HG02840 (cell line): Measurements from ENCODE around the gene TTC9B.
"Not testable (repeated sequence)": the region's sequence is repeated elsewhere in the genome, so short reads cannot be mapped to it uniquely, and the experiment has no call there.

Experiments used
- ATAC-seq: cut with Tn5 transposase; IDR thresholded peaks from one replicate; pipeline ENCODE4 v1.9.1; 2021; ENCODE audit warnings: mild to moderate bottlenecking, moderate library complexity, moderate number of reproducible peaks; ENCODE audit not compliant: unreplicated experiment, low FRiP score

Gene TTC9B

GRCh38 chr19:40234429-40235237 lies 16.4 kb upstream of the TTC9B start:
- ATAC-seq = no peak

- no peak for ATAC-seq
These were observed 15.7 kb upstream of the TTC9B start for GRCh38 chr19:40233811-40234389.

- ATAC-seq = no peak
These were observed 15.0 kb upstream of the TTC9B start for GRCh38 chr19:40232949-40233810.

GRCh38 chr19:40232479-40232878 lies 14.3 kb upstream of the TTC9B start:
- no peak for ATAC-seq

- no peak for ATAC-seq
These were observed 13.6 kb upstream of the TTC9B start for GRCh38 chr19:40231544-40232424.

- ATAC-seq = no peak
These were observed 12.9 kb upstream of the TTC9B start for GRCh38 chr19:40231057-40231456.

- ATAC-seq = no peak
These were observed 11.8 kb upstream of the TTC9B start for GRCh38 chr19:40229926-40230417.

GRCh38 chr19:40229484-40229883 lies 11.3 kb upstream of the TTC9B start:
- ATAC-seq = no peak

GRCh38 chr19:40228863-40229262 lies 10.7 kb upstream of the TTC9B start:
- no peak for ATAC-seq

GRCh38 chr19:40228346-40228745 lies 10.2 kb upstream of the TTC9B start:
- ATAC-seq = no peak

- no peak for ATAC-seq
These were observed 7.5 kb upstream of the TTC9B start for GRCh38 chr19:40225440-40226305.

GRCh38 chr19:40224342-40225150 lies 6.4 kb upstream of the TTC9B start:
- ATAC-seq = no peak

GRCh38 chr19:40223135-40223822 lies 5.1 kb upstream of the TTC9B start:
- ATAC-seq = no peak

GRCh38 chr19:40221858-40222619 lies 3.9 kb upstream of the TTC9B start:
- ATAC-seq = no peak

- ATAC-seq = no peak
These were observed 2.5 kb upstream of the TTC9B start for GRCh38 chr19:40220674-40221073.

- no peak for ATAC-seq
These were observed 1.6 kb upstream of the TTC9B start for GRCh38 chr19:40219721-40220276.

- not testable (repeated sequence) for ATAC-seq
These were observed 845 bp upstream of the TTC9B start for GRCh38 chr19:40219029-40219428.
